Activated gamma-delta T cell treated with Interleukin-2 at 50 U/mL for 16 hours (primary cell): ENCODE results near the gene ARRDC2.
A peak's percentile ranks its signal among the peaks of the same experiment; 100 is the strongest.
"Not testable (repeated sequence)": the region's sequence is repeated elsewhere in the genome, so short reads cannot be mapped to it uniquely, and the experiment has no call there.

Experiments
- DNase-seq: peaks from one replicate; pipeline ENCODE4 v3.0.0-alpha.2; 2020

ARRDC2 gene

DNA sequence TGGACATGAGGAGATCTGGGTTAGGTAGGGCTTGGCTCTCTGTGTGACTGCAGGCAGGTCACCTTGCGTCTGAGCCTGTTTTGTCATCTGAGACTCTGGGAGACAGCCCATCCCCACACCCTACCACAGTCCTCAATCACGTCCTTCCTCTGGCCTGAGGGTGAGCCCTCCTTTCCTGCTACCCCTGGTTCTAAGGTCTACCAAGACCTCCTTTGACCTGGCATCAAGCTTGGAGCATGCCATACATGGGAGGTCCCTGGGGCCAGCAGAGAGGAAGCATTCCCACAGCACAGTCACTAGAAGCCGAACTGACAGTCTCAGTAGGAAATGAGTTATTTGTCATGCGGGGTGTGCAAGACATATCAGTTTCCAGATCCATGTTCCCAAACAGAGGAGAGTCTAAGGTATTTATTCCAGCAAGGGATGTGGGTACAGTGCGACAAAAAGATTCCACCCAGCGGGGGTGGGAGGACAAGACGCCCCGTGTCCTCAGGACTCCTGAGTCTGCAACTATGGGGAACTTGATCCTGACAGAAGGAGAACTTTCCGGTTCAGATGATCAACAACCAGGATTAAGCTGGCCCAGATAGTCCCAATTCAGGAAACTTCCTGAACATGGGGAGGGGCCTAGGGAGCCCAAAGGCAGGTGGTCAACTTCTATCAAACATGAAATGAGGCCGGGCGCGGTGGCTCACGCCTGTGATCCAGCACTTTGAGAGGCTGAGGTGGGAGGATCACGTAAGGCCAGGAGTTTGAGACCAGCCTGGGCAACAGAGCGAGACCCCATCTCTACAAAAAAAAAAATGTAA is 9.5 kb downstream of the ARRDC2 start:
- no peak for DNase-seq

DNA sequence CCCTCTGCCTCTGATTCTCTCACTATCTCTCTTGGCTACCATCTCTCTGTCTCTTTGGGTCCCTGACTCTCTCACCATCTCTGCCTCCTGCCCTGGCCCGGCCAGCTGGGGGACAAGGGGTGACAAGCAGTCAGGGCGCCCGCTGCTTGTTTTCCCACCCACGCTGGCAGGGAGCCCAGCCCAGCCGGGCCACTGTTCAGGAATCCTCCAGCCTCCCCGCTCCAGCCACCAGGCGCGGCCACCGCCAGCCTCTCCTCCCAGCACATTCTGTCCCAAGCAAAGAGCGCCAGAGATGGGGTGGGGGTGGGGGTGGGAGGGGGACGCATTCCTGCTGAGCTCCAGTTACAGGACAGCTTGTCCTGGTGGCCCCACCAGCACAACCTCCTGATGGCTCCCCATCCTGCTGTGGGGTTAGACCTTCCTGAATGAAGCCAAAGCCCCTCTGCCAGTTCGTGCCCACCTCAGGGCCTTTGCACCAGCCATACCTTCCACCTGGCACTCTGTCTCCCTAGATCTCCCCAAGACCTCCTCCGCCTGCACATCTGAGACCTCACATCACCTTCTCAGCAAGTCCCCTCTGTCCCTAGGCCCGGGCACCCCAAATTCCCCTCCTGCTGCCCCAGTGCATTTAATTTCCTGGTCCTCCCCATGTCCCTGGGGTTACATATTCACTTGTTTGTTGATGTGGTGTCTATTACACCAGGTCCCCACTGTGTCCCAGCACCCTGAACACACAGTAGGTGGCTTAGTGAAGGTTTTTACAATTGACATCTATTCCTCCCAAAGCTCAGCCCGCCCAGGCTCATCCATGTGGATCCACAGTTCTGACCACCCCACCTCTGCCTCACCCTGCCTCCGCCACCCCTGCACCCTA is 12.5 kb downstream of the ARRDC2 start:
- DNase-seq, result no peak

DNA sequence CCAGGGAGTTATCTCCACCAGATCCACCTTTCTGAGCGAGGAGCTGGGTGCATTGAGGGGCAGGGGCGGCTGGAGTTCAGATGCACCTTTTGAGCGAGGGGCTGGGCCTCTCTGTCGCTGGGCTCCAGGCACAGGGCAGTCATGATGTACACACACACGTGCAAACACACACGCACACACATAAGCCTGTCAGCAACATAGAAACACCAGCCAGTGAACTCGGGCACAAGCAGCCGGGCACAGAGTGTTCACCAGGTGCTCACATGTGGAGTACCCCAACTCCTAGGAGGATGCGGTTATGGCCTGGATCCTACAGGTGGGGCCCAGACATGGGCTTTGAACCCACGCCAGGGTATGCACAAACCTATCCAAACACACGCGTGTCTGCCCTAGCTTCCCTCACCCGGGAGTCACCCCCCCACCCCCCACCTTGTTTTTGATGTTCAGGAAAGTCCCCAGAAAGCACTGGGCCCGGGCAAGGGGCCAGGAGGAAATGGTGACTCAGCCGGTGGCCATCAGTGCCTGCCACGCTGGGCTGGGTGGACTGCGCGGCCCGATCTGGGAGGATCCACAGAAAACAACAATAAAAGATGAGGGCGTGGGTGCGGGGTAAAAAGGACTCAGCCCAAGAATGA is 13.3 kb downstream of the ARRDC2 start:
- peak; percentile 74 for DNase-seq

DNA sequence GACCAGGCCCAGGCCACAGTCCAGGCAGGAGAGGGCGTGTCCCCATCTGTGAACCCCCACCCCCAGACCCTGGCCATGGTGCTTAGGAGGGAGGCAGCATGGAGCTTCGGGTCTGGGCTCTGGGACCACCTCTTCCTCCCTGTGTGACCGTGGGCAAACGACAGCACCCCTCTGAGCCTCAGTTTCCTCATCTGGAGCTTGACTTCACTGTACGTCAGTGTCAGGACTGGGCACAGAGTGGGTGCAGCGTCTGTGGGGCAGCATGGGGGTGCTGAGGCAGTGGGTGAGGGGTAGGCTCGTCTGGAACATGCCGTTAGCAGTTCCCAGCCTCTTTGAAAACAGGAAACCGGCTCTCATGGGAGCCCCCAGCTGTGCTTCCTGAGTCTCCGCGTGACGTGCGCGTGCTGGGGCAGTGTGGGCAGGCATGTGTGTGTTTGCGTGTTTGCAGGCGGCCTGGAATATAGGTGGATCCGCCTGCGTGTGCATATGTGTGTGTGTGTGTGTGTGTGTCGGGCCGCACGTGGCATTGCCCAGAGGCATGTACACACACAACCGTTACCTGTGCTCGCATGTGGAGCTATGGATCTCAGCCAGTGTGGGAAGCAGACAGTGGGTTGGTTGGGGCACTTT is 15.8 kb downstream of the ARRDC2 start:
- DNase-seq, result peak; percentile 49

DNA sequence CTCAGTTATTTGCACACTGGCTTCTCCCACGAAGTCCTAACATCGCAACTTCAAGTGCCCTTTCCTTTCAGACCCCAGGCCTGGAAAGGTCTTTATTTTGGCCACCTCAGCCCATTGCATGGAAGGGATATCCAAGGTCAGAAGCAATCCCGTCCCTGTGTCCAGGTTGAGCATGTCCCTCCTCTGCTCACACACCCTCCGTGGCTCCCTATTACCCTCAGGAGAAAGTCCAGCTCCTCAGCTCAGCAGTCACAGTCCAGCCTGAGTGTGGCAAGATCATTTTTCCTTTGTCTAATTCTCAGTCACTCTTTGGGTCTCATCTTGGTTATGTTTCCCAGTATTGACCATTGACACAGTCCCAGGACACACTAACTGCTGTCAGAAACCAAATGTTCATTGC is 19.2 kb downstream of the ARRDC2 start:
- no peak for DNase-seq

DNA sequence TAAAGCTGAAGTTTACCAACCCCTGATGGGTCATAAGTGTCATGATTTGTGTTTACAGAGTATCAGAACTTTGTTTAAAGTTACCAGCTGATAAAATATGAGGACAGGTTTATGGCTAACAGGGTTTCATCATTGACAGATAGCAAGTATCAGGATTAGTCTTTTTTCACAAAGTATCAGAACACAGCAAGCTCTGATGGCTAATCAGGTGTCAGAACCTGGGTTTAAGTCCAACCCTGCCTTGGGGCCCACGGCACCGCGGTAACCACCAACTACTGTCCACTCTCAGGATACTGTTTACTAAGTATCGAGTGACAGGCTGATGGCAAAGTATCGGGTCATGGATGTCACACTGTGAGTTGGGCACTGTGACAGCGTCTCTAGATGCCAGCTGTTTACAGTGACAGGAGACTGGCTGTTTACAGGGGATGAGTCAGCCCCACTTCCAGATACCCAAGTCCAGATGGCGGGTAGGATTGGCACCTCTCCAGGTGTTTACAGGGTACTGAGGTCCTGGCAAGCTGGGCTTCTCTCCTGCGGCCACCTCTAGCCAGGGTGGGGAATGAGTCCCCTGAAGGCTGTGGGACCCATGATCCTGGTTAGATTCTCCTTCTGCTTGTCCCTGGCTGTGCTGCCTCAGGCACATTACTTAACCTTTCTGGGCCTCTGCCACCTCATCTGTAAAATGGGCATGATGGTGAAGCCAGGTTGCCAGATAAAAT is 21.8 kb downstream of the ARRDC2 start:
- no peak for DNase-seq

DNA sequence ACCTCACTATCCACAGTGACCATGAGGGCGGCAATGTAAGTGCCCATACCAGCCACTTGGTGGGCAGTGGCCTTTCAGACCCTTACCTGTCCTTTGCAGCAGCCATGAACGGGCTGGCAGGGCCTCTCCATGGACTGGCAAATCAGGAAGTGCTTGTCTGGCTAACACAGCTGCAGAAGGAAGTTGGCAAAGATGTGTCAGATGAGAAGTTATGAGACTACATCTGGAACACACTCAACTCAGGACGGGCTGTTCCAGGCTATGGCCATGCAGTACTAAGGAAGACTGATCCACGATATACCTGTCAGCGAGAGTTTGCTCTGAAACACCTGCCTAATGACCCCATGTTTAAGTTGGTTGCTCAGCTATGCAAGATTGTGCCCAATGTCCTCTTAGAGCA is 23.4 kb downstream of the ARRDC2 start:
- not testable (repeated sequence) for DNase-seq

DNA sequence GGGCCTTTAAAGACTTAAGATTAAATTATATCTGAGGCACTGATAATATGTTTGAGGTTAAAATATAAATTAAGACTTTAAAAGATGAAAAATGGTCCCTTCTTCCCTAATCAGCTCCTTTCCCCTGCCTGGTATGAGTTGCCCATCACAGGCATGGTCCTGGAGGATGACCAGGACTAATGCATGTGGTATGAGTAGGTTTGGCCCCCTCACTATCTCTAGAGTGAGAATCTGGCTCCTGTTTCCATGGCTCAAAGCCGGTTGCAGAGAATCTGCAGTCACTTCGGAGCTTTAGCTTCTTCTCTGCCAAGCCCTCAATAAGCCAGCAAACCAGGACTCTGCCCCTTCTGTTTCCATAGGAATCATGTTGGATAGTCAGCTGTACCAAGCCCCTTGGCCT is 24.1 kb downstream of the ARRDC2 start:
- not testable (repeated sequence) for DNase-seq

DNA sequence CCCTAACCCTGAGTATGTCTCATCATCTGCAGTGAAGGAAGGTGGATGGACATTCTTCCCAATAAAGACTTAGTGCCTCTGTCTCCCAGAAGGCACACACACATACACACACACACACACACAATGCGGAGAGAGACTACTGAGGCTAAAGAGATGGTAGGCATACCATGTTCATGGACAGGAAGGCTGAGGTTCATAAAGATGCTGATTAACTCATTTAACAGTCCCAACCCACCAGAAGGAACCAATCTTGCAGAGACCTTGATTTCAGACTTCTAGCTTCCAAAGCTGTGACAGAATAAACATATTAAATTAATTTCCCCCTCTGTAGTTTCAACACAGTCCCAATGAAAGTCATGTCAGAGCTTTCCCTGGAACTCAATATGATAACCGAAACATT is 33.1 kb downstream of the ARRDC2 start:
- DNase-seq, result no peak

DNA sequence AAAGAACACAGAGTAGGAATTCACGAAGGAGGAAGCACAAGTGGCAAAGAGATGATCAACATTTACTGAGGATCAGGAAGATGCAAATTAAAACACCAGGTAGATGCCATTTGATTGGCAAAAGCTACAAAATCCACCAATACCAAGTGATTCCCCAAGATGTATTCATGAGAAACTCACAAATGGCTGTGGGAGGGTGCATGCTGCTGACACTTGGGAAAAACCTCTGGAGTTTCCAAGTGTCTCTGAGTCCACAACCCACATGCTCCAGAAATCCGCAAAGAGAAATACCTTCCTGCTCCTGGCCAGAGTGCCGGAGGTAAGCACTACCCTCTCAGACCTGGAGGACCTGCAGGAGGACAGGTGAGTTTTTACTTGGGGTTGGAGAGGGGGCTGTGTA is 35.7 kb downstream of the ARRDC2 start:
- DNase-seq, result no peak

DNA sequence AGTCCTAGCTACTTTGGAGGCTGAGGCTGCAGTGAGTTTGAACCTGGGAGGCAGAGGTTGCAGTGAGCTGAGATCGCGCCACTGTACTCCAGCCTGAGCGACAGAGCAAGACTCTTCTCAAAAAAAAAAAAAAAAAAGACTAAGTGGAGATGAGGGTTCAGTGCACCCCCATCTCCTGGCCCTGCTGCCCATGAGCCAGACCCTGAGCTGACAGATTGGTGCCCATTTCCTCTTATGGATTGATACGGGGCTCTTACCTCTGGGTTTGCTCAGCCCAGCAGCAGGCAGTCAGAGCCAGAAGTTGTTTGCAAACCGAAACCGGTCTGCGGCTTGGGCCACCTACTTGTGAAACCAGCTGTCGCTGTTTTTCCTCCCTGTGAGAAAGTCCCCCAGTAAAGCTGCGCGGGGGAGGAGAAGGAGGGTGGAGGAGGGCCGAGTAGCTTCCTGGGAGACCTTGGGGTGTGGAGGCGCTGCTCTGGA is 36.9 kb downstream of the ARRDC2 start:
- DNase-seq, result peak; percentile 82

DNA sequence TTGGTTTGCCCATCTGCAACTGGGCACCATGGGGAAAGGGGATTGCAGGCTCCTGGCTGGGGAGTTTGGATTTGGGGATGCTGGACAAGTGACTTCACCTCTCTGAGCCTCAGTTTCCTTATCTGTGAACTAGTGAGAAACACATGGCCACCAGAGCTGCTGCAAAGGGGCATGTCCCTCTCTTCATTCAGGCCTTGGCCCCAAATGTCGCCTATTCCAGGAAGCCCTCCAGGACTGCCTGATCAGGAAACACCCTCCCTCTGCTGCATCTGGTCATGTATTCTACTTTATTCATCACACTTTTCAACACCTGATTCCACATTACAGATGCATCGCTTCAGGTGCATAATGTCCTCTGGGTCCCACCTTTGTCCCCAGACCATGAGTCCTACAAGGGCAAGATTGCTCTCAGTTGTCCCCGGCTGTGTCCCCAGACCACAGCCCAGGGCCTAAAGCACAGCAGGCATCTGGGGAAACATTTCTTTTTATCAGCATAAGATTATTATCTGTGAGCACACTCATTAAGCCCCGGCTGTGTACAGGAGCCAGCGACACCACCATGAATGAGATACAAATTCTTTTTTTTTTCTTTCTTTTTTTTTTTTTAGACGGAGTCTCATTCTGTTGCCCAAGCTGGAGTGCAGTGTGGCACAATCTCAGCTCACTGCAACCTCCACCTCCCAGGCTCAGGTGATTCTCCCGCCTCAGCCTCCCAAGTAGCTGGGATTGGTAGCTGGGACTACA is 37.5 kb downstream of the ARRDC2 start:
- no peak for DNase-seq

DNA sequence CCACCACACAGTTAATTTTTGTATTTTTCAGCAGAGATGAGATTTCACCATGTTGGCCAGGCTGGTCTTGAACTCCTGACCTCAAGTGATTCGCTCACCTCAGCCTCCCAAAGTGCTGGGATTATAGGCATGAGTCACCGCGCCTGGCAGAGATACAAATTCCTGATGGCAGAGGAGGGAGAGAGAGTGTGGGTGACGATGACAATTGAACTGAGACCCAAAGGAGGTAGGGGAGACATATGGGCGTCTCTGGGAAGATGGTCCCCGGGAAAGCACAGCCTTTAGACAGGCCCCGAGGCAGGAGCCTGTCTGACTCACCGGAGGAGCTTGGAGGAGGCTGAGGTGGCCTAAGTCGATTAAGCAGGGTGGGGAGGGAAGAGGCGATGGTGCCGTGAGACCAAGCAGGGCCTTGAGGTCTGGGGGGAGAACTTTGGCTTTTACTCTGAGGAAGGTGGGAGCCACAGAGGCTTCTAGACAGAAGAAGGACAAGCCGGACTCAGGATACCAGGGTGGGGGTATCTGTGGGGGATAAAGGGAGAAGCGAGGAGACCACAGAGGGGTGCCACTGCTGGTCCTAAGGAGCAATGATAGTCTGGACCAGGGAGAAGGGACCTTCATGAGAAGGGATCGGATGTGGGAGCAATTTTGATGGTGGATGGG is 38.2 kb downstream of the ARRDC2 start:
- no peak for DNase-seq

DNA sequence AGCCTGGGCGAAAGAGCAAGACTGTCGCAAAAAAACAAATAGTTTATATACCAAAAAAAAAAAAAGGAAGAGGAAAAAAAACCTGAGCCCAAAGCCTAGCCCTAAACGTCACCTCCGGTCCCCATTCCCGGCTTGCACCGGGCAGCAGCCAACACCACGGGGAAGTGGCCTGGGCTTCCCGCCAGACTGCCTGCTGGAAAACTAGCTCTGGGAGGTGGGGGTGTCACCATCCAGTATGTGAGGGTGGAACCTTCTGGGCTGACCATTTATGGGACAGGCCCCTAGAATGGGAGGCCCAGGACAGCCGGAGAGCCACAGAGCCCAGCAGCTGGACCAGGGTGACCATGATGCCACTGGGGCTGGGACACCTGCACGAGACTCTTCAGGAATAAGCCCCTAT is 41.4 kb downstream of the ARRDC2 start:
- no peak for DNase-seq

DNA sequence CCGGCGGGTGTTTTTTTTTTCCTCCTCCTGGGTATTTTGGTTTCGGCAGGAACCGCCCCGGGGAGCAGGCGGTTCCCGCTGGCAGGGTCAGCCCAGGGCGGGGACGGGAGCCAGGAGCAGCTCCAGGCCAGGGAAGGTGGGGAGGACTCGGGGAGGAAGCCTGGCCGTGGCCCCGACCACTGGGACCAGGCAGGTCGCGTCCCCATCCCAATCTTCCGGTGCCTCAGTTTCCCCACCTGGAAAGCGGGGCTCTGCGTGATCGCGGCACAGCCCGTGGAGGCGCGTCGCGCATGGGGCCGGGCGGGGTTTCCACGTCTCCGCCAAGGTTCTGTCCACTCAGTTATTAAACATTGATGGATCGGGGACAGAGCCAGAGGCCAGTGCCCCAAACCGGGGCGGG is 43.9 kb downstream of the ARRDC2 start:
- DNase-seq, result no peak

DNA sequence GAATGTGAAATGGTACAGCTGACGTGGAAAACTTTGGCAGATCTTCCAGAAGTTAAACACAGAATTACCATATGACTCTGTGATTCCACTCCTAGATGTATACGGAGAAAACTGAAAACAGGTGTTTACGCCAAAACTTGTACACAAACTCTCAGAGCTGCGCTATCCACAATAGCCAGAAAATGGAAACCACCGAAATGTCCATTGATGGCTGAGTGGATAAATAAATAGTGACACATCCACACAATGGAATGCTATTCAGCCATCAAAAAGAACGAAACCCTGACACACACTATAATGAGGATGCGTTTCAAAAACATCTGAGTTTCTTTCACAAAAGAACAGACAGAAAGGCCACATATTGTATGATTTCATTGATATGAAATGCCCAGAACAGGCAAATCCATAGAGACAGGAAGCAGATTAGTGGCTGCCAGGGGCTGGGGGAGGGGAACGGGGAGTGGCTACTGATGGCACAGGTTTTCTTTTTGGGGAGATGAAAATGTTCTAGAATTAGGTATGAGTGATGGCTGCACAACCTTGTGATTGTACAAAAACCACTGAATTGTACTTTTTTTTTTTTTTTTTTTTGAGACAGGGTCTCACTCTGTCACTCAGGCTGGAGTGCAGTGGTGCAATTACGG is 45.7 kb downstream of the ARRDC2 start:
- no peak for DNase-seq

DNA sequence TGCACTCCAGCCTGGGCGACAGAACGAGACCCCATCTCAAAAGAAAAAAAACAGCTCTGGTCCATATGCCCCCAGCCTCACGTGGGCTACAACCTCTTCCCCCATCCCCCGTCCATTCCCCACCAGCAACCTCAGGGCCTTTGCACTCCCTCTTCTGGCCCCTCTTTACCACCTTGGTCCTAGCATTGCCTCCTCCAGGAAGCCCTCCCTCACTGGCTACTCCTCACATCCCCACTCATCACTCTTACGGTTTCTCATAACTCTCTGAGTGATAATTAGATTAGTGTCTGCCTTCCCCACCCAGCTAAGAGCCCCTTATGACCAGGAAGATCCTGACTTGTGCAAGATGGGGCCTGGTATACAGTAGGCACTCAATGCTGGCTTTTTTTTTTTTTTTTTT is 48.0 kb downstream of the ARRDC2 start:
- no peak for DNase-seq

DNA sequence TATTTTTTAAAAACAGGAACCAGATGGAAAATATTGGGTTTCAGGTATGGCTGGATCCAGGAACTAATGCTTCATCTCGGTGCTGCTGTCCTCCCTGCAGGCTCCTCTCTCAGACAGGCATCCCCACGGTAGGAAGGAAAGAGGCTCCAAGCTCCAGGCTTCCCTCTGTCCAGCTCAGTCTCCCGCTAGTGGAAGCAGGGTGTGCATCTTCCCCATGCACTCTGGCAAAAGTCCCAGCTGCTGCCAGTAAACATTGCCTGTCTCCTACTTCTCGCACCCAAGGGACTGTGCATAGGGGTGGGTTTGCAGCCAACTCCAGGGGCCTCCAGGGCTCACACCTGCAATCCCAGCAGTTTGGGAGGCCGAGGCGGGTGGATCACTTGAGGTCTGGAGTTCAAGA is 49.6 kb downstream of the ARRDC2 start:
- no peak for DNase-seq

DNA sequence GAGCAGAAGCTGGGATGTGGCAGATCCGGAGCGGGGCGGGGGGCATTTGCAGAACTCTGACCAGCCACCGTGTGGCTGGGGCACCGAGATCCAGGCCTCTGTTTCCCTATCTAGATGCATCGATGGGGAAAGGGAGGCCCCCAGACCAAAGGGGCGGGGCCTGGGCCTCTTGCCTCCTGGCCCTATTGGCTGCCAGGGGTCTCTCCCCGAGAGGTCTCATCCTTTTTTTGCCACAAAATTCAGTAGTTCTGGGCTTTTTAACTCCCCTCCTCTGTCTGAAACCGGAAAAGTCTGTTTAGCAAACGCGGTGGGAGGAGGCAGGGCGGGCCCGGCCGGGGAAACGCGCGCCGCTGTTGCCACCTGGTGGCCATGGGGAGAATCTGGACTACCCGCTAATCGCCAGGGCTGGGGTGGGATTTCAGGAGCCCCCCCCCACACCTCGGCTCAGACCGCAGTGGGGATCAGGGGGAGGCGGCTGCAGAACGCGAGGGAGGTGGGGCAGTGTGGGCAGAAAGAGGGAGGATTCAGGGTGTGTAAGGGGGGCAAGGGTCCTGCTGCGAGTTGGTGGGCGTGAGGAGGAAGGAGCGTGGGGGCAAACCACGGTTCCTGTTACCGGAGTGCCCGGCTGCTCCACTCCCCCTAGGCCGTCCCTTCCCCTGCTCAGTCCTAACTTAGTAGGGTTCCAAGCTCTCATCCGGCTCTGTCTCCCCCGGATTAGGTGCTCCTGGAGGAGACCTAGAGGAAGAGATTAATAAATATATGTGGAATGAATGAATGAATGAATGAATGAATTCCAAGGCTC is 50.4 kb downstream of the ARRDC2 start:
- peak; percentile 83 for DNase-seq

DNA sequence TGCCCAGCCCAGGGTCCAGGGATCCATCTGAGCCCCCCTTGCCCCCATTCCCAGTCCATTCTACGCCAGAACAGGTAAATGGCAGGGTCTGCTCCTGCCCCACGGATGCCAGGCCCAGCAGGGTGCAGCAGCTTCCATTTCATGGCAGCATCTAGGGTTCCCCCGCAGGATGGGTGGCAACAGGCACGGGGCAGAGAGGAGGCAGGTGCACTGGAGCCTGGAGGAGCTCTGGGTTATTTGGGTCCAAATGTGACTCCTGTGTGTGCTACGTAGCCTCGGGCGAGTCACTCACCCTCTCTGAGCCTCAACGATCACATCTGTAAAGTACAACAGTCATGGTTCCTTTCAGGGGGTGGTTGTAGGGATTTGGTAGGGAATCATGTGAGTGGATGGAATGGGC is 51.3 kb downstream of the ARRDC2 start:
- DNase-seq, result no peak
